ENCODE data around the gene PARP1. TPM values are rescaled to one million over a fixed set of nuclear protein-coding genes. Genes with fewer than 3 reads are reported as not detected.

The PARP1 gene
- total RNA-seq, 1 experiment from 2014 or later = 298 TPM

DNA sequence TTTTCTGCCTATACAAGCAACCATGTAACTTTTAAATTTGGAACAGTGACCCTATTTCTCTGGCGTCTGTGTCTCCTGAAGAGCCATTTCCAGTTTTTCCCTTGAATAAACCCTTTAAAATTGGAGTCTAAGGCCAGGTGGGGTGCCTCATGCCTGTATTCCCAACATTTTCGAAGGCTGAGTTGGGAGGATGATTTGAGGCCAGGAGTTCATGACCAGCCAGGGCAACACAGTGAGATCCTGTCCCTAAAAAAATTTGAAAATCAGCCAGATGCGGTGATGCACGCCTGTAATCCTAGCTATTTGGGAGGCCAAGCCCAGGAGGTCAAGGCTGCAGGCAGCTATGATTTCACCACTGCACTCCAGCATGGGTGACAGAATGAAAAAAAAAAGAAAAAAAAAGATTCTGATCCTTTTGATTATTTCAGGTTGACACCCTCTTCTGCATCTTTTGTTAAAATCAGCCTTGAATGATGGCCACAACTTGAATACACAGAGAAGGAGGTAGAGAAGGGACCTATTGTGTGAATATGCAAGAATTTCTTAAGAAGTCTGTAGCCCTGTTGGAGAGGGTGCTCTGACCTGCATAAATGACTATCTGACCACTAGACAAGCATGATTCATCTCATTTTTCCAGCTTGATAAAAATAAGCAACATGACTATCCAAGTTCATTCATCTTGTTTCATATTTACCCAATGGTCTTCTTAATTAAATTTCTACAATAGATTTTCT, 40.2 kb upstream of the PARP1 start:
- no peak overlapping the region for H3K4me2 ChIP-seq (ENCODE audit: low read depth, low read length, poor library complexity, severe bottlenecking)
- no peaks in the 10 kb centered on the region for H4K20me1 ChIP-seq (ENCODE audit: insufficient read depth, low read depth, low read length)
- no peak overlapping the region for H3K9ac ChIP-seq (ENCODE audit: low read length)
- no peak overlapping the region; the same call in 1 of the 2 replicates for H3K27ac ChIP-seq (ENCODE audit: low read length)
- H3K79me2 ChIP-seq (ENCODE audit: low read length) = no peaks in the 10 kb centered on the region
- no peak for DNase-seq
- no peaks in the 10 kb centered on the region for H3K9me2 ChIP-seq (replicated peaks; ENCODE audit: insufficient read depth, low read length)
- H3K4me1 ChIP-seq (ENCODE audit: low read length) = peaks cover 72% of the 10 kb centered on the region
- no peaks in the 10 kb centered on the region for H3K27me3 ChIP-seq (ENCODE audit: low read length)
- no peaks in the 10 kb centered on the region for H3K36me3 ChIP-seq (ENCODE audit: insufficient read depth, low read length)
- no peaks in the 10 kb centered on the region for H3K9me3 ChIP-seq (ENCODE audit: low read length)
- no peak overlapping the region for H3K4me3 ChIP-seq (ENCODE audit: low read length)
- no peak overlapping the region for H2AFZ ChIP-seq (ENCODE audit: low read length)

GRCh38 chr1:226446094-226446493, 38.2 kb upstream of the PARP1 start:
- DNase-seq = no peak
- no peaks in the 10 kb centered on the region for H3K9me2 ChIP-seq (replicated peaks; ENCODE audit: insufficient read depth, low read length)
- H3K27ac ChIP-seq (ENCODE audit: low read length) = peak overlapping the region; percentile 98
- H3K9ac ChIP-seq (ENCODE audit: low read length) = peak overlapping the region; percentile 57; the same call in 1 of the 2 replicates
- H3K4me3 ChIP-seq (ENCODE audit: low read length) = no peak overlapping the region
- no peaks in the 10 kb centered on the region for H3K79me2 ChIP-seq (ENCODE audit: low read length)
- peaks cover 54% of the 10 kb centered on the region for H3K4me1 ChIP-seq (ENCODE audit: low read length)
- H3K27me3 ChIP-seq (ENCODE audit: low read length) = no peaks in the 10 kb centered on the region
- H4K20me1 ChIP-seq (ENCODE audit: insufficient read depth, low read depth, low read length) = no peaks in the 10 kb centered on the region
- no peak overlapping the region for H2AFZ ChIP-seq (ENCODE audit: low read length)
- no peaks in the 10 kb centered on the region for H3K36me3 ChIP-seq (ENCODE audit: insufficient read depth, low read length)
- H3K9me3 ChIP-seq (ENCODE audit: low read length) = no peaks in the 10 kb centered on the region
- peak overlapping the region; percentile 64 for H3K4me2 ChIP-seq (ENCODE audit: low read depth, low read length, poor library complexity, severe bottlenecking)

DNA sequence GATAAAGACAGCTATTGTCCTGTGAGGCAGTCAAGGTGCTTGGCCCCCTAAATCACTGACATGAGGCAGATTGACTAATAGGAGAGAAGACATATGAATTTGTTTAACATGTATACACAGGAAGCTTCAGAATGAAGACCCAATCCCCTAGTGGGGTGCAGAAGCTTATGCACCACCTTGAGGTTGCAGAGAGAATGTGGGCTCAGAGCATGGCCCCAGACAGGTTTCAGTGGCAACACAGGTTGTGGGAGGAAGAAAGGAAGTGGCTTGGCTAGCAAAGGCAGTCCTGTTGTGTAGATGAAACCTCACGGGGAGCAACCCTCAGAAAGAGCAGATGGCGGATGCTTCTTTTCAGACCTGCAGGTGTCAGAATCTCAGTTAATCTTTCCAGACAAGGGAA, 37.0 kb upstream of the PARP1 start:
- DNase-seq = peak; percentile 92
- H3K9ac ChIP-seq (ENCODE audit: low read length) = peak overlapping the region; percentile 57
- peak overlapping the region; percentile 26; the same call in 1 of the 2 replicates for H3K4me3 ChIP-seq (ENCODE audit: low read length)
- no peaks in the 10 kb centered on the region for H3K79me2 ChIP-seq (ENCODE audit: low read length)
- no peaks in the 10 kb centered on the region for H4K20me1 ChIP-seq (ENCODE audit: insufficient read depth, low read depth, low read length)
- H3K9me3 ChIP-seq (ENCODE audit: low read length) = no peaks in the 10 kb centered on the region
- H3K4me2 ChIP-seq (ENCODE audit: low read depth, low read length, poor library complexity, severe bottlenecking) = peak overlapping the region; percentile 64
- no peaks in the 10 kb centered on the region for H3K36me3 ChIP-seq (ENCODE audit: insufficient read depth, low read length)
- peak overlapping the region; percentile 98 for H3K27ac ChIP-seq (ENCODE audit: low read length)
- no peaks in the 10 kb centered on the region for H3K9me2 ChIP-seq (replicated peaks; ENCODE audit: insufficient read depth, low read length)
- no peaks in the 10 kb centered on the region for H3K27me3 ChIP-seq (ENCODE audit: low read length)
- H2AFZ ChIP-seq (ENCODE audit: low read length) = 0 out of 2 replicates have a peak overlapping the region, but pooled peaks have one; percentile 4
- H3K4me1 ChIP-seq (ENCODE audit: low read length) = peaks cover 46% of the 10 kb centered on the region

- Histone ChIP-seq H3K36me3 (ENCODE audit: insufficient read depth, low read length) (no peaks in the 10 kb centered on the region; the same call in 1 of the 2 replicates), H3K4me3 (ENCODE audit: low read length) (no peak overlapping the region), H3K79me2 (ENCODE audit: low read length) (no peaks in the 10 kb centered on the region), H3K9me3 (ENCODE audit: low read length) (no peaks in the 10 kb centered on the region), H3K4me2 (ENCODE audit: low read depth, low read length, poor library complexity, severe bottlenecking) (no peak overlapping the region), H3K27ac (ENCODE audit: low read length) (peak overlapping the region; percentile 98), H3K27me3 (ENCODE audit: low read length) (no peaks in the 10 kb centered on the region), H2AFZ (ENCODE audit: low read length) (no peak overlapping the region), H4K20me1 (ENCODE audit: insufficient read depth, low read depth, low read length) (no peaks in the 10 kb centered on the region), H3K4me1 (ENCODE audit: low read length) (peaks cover 44% of the 10 kb centered on the region), H3K9me2 (replicated peaks; ENCODE audit: insufficient read depth, low read length) (no peaks in the 10 kb centered on the region), H3K9ac (ENCODE audit: low read length) (peak overlapping the region; percentile 56)
- no peak for DNase-seq
These were observed 35.5 kb upstream of the PARP1 start for GRCh38 chr1:226443439-226443838.

GRCh38 chr1:226443033-226443432, 35.1 kb upstream of the PARP1 start:
- H3K4me1 ChIP-seq (ENCODE audit: low read length) = peaks cover 47% of the 10 kb centered on the region
- H3K9me2 ChIP-seq (replicated peaks; ENCODE audit: insufficient read depth, low read length) = no peaks in the 10 kb centered on the region
- peak overlapping the region; percentile 98; the same call in 1 of the 2 replicates for H3K27ac ChIP-seq (ENCODE audit: low read length)
- no peak overlapping the region for H3K9ac ChIP-seq (ENCODE audit: low read length)
- H3K79me2 ChIP-seq (ENCODE audit: low read length) = no peaks in the 10 kb centered on the region
- no peaks in the 10 kb centered on the region for H3K27me3 ChIP-seq (ENCODE audit: low read length)
- no peaks in the 10 kb centered on the region for H3K9me3 ChIP-seq (ENCODE audit: low read length)
- H3K4me3 ChIP-seq (ENCODE audit: low read length) = no peak overlapping the region
- DNase-seq = no peak
- H2AFZ ChIP-seq (ENCODE audit: low read length) = no peak overlapping the region
- H3K4me2 ChIP-seq (ENCODE audit: low read depth, low read length, poor library complexity, severe bottlenecking) = no peak overlapping the region
- peaks cover under 1% of the 10 kb centered on the region; the same call in 1 of the 2 replicates for H3K36me3 ChIP-seq (ENCODE audit: insufficient read depth, low read length)
- H4K20me1 ChIP-seq (ENCODE audit: insufficient read depth, low read depth, low read length) = no peaks in the 10 kb centered on the region

GRCh38 chr1:226441629-226442028, 33.7 kb upstream of the PARP1 start:
- peaks cover 58% of the 10 kb centered on the region for H3K4me1 ChIP-seq (ENCODE audit: low read length)

DNA sequence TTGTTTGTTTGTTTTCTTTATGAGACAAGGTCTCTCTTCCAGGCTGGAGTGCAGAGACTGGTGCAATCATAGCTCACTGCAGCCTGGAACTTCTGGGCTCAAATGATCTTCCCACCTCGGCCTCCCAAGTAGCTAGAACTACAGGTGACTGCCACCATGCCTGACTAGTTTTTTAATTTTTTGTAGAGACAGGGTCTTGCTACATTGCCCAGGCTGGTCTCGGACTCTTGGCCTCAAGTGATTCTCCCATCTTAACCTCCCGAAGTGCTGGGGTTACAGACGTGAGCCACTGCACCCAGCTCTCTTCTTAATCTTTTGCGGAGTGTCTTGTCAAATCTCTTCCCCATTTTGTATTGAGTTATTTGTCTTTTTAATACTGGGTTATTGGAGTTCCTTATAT, 32.6 kb upstream of the PARP1 start:
- H3K36me3 ChIP-seq (ENCODE audit: insufficient read depth, low read length) = peaks cover 6% of the 10 kb centered on the region; the same call in 1 of the 2 replicates
- no peak overlapping the region for H3K9ac ChIP-seq (ENCODE audit: low read length)
- peaks cover 58% of the 10 kb centered on the region for H3K4me1 ChIP-seq (ENCODE audit: low read length)
- H3K27me3 ChIP-seq (ENCODE audit: low read length) = no peaks in the 10 kb centered on the region
- no peak overlapping the region for H3K4me3 ChIP-seq (ENCODE audit: low read length)
- H3K79me2 ChIP-seq (ENCODE audit: low read length) = no peaks in the 10 kb centered on the region
- no peak overlapping the region for H3K4me2 ChIP-seq (ENCODE audit: low read depth, low read length, poor library complexity, severe bottlenecking)
- H2AFZ ChIP-seq (ENCODE audit: low read length) = no peak overlapping the region
- no peak overlapping the region for H3K27ac ChIP-seq (ENCODE audit: low read length)
- DNase-seq = no peak
- H3K9me3 ChIP-seq (ENCODE audit: low read length) = no peaks in the 10 kb centered on the region; the same call in 1 of the 2 replicates
- H3K9me2 ChIP-seq (replicated peaks; ENCODE audit: insufficient read depth, low read length) = no peaks in the 10 kb centered on the region
- no peaks in the 10 kb centered on the region for H4K20me1 ChIP-seq (ENCODE audit: insufficient read depth, low read depth, low read length)

More at GRCh38 chr1:226441629-226442028, 33.7 kb upstream of the PARP1 start:
- no peak for DNase-seq
- Histone ChIP-seq H3K4me2 (ENCODE audit: low read depth, low read length, poor library complexity, severe bottlenecking) (no peak overlapping the region), H3K9ac (ENCODE audit: low read length) (no peak overlapping the region), H2AFZ (ENCODE audit: low read length) (no peak overlapping the region), H3K4me3 (ENCODE audit: low read length) (no peak overlapping the region), H3K79me2 (ENCODE audit: low read length) (no peaks in the 10 kb centered on the region), H3K27me3 (ENCODE audit: low read length) (no peaks in the 10 kb centered on the region), H3K27ac (ENCODE audit: low read length) (no peak overlapping the region), H3K9me2 (replicated peaks; ENCODE audit: insufficient read depth, low read length) (no peaks in the 10 kb centered on the region), H3K9me3 (ENCODE audit: low read length) (no peaks in the 10 kb centered on the region; the same call in 1 of the 2 replicates), H4K20me1 (ENCODE audit: insufficient read depth, low read depth, low read length) (no peaks in the 10 kb centered on the region), H3K36me3 (ENCODE audit: insufficient read depth, low read length) (peaks cover 6% of the 10 kb centered on the region; the same call in 1 of the 2 replicates)

- H4K20me1 ChIP-seq (ENCODE audit: insufficient read depth, low read depth, low read length) = no peaks in the 10 kb centered on the region
- 0 out of 2 replicates have a peak overlapping the region, but pooled peaks have one; percentile 28 for H3K4me3 ChIP-seq (ENCODE audit: low read length)
- peaks cover 6% of the 10 kb centered on the region; the same call in 1 of the 2 replicates for H3K36me3 ChIP-seq (ENCODE audit: insufficient read depth, low read length)
- no peak overlapping the region for H2AFZ ChIP-seq (ENCODE audit: low read length)
- peak overlapping the region; percentile 91 for H3K27ac ChIP-seq (ENCODE audit: low read length)
- no peaks in the 10 kb centered on the region for H3K9me2 ChIP-seq (replicated peaks; ENCODE audit: insufficient read depth, low read length)
- H3K9me3 ChIP-seq (ENCODE audit: low read length) = no peaks in the 10 kb centered on the region; the same call in 1 of the 2 replicates
- no peaks in the 10 kb centered on the region for H3K79me2 ChIP-seq (ENCODE audit: low read length)
- H3K27me3 ChIP-seq (ENCODE audit: low read length) = no peaks in the 10 kb centered on the region
- no peak overlapping the region for H3K4me2 ChIP-seq (ENCODE audit: low read depth, low read length, poor library complexity, severe bottlenecking)
- no peak overlapping the region for H3K9ac ChIP-seq (ENCODE audit: low read length)
- peak; percentile 66 for DNase-seq
- H3K4me1 ChIP-seq (ENCODE audit: low read length) = peaks cover 59% of the 10 kb centered on the region
These were observed 30.1 kb upstream of the PARP1 start for GRCh38 chr1:226438007-226438406.
